Measurements from ENCODE around the gene FBXL5.

GRCh38 chr4:15584785-15585184, 70.4 kb downstream of the FBXL5 start:
- TF ChIP-seq POLR2A (IDR thresholded peaks at IDR 0.05; ENCODE audit: low read depth, low read length) (no peak), CTCF (IDR thresholded peaks at IDR 0.05; ENCODE audit: extremely low read depth in 1 of 2, insufficient read depth in 1 of 2, low read depth in 1 of 2, low read length in 2 of 2) (no peak), FOS (IDR thresholded peaks at IDR 0.05; ENCODE audit: borderline replicate concordance, insufficient read depth, low read length) (no peak), EZH2 (IDR thresholded peaks at IDR 0.05; ENCODE audit: borderline replicate concordance, low read depth, low read length, severe bottlenecking) (no peak), MYC (IDR thresholded peaks at IDR 0.05; ENCODE audit: low read depth, low read length) (no peak)
